Testis (tissue), 2 donors: ENCODE data around the gene BAK1.

Experiments
- POLR2A ChIP-seq: fragments of 450-650 bp; IDR thresholded peaks from one replicate; pipeline ENCODE4 v1.6.1; 2017; ENCODE audit warnings: antibody characterized with exemption, mild to moderate bottlenecking, moderate library complexity
- TF ChIP-seq, protein P1 (sequence below), 3 experiments: fragments of 450-650 bp in 2 of 3; fragments of 200-600 bp in 1 of 3; sonication (generic) in 1 of 3; IDR thresholded peaks; one replicate each; pipeline ENCODE4 v1.5.1; 2016 to 2019; ENCODE audit warnings: antibody characterized with exemption in 3 of 3, mild to moderate bottlenecking in 2 of 3, moderate library complexity in 1 of 3

DNA sequence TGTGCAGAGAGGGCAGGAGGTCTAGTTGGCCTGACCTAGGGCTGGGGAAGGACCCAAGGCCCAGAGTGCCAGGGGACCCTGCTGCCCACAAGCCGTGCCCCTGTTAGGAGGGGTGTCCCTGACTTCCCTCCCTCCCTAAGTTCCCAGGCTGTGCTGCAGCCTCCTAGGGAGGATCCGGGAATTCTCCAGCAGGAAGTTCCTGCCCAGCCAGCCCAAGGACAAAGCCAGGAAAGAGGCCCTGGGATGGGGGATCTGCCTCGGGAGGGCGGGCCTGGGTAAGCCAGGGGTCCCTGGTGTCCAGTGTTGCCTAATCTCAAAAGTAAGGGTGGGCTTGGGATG lies 9.3 kb upstream of the BAK1 start:
- TF ChIP-seq POLR2A: no peak
- TF ChIP-seq, protein P1, sequence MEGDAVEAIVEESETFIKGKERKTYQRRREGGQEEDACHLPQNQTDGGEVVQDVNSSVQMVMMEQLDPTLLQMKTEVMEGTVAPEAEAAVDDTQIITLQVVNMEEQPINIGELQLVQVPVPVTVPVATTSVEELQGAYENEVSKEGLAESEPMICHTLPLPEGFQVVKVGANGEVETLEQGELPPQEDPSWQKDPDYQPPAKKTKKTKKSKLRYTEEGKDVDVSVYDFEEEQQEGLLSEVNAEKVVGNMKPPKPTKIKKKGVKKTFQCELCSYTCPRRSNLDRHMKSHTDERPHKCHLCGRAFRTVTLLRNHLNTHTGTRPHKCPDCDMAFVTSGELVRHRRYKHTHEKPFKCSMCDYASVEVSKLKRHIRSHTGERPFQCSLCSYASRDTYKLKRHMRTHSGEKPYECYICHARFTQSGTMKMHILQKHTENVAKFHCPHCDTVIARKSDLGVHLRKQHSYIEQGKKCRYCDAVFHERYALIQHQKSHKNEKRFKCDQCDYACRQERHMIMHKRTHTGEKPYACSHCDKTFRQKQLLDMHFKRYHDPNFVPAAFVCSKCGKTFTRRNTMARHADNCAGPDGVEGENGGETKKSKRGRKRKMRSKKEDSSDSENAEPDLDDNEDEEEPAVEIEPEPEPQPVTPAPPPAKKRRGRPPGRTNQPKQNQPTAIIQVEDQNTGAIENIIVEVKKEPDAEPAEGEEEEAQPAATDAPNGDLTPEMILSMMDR (IDR thresholded peaks at IDR 0.05): no peak
